H9 (cell line): Measurements from ENCODE around the gene SRA1. TPM values are rescaled to one million over a fixed set of nuclear protein-coding genes. Genes with fewer than 3 reads are reported as not detected.

Experiments
- DNase-seq: peaks from one replicate; pipeline ENCODE4 v3.0.0-alpha.2; 2017
- H2AFZ ChIP-seq: one replicate; pipeline ENCODE4 v1.6.1; 2013; ENCODE audit warnings: mild to moderate bottlenecking, low read length, control low read depth, moderate library complexity
- H2AK5ac ChIP-seq: 2 replicates; pipeline ENCODE4 v1.6.1; 2013; ENCODE audit warnings: low read length, control low read depth, mixed read lengths; ENCODE audit not compliant: insufficient read length
- H2BK120ac ChIP-seq: one replicate; pipeline ENCODE4 v1.6.1; 2013; ENCODE audit warnings: low read depth, mild to moderate bottlenecking, low read length, control low read depth, inconsistent platforms; ENCODE audit not compliant: poor library complexity, severe bottlenecking
- H2BK12ac ChIP-seq: 2 replicates; pipeline ENCODE4 v1.6.1; 2013; ENCODE audit warnings: low read length, control low read depth, mixed read lengths, low read depth; ENCODE audit not compliant: insufficient read length
- H2BK15ac ChIP-seq: 2 replicates; pipeline ENCODE4 v1.6.1; 2013; ENCODE audit warnings: low read depth, low read length, control low read depth
- H2BK20ac ChIP-seq: one replicate; pipeline ENCODE4 v1.6.1; 2013; ENCODE audit warnings: low read depth, mild to moderate bottlenecking, low read length, control low read depth, inconsistent platforms; ENCODE audit not compliant: poor library complexity, severe bottlenecking
- H2BK5ac ChIP-seq: 2 replicates; pipeline ENCODE4 v1.6.1; 2013; ENCODE audit warnings: low read length, control low read depth, mixed read lengths; ENCODE audit not compliant: insufficient read length
- H3K14ac ChIP-seq: 2 replicates; pipeline ENCODE4 v1.6.1; 2013; ENCODE audit warnings: low read length, control low read depth; ENCODE audit not compliant: insufficient read depth
- H3K18ac ChIP-seq: 2 replicates; pipeline ENCODE4 v1.6.1; 2013; ENCODE audit warnings: low read depth, mild to moderate bottlenecking, mixed read lengths, low read length, control low read depth; ENCODE audit not compliant: insufficient read length
- H3K23ac ChIP-seq: 2 replicates; pipeline ENCODE4 v1.6.1; 2013; ENCODE audit warnings: low read length, control low read depth, mixed read lengths, low read depth; ENCODE audit not compliant: insufficient read length
- H3K23me2 ChIP-seq: 2 replicates; pipeline ENCODE4 v1.6.1; 2013; ENCODE audit warnings: low read depth, mild to moderate bottlenecking, mixed read lengths, low read length, control low read depth; ENCODE audit not compliant: insufficient read length, poor library complexity, severe bottlenecking
- H3K27ac ChIP-seq: 2 replicates; pipeline ENCODE4 v1.5.1; 2013; ENCODE audit warnings: low read length, control low read depth, mixed read lengths, low read depth; ENCODE audit not compliant: insufficient read length
- H3K27me3 ChIP-seq: 2 replicates; pipeline ENCODE4 v1.6.1; 2013; ENCODE audit warnings: low read length, control low read depth, inconsistent platforms; ENCODE audit not compliant: insufficient read depth
- H3K4ac ChIP-seq: 2 replicates; pipeline ENCODE4 v1.6.1; 2013; ENCODE audit warnings: low read depth, mild to moderate bottlenecking, control low read depth, inconsistent platforms, low read length, moderate library complexity
- H3K4me1 ChIP-seq: 2 replicates; pipeline ENCODE4 v1.6.1; 2013; ENCODE audit warnings: low read length, control low read depth, inconsistent platforms; ENCODE audit not compliant: insufficient read depth
- H3K4me2 ChIP-seq: 2 replicates; pipeline ENCODE4 v1.6.1; 2013; ENCODE audit warnings: low read length, control low read depth, mixed read lengths; ENCODE audit not compliant: insufficient read length, insufficient read depth
- H3K56ac ChIP-seq: 2 replicates; pipeline ENCODE4 v1.6.1; 2013; ENCODE audit warnings: low read depth, mild to moderate bottlenecking, mixed read lengths, low read length, control low read depth; ENCODE audit not compliant: insufficient read length
- H3K79me1 ChIP-seq: 2 replicates; pipeline ENCODE4 v1.6.1; 2013; ENCODE audit warnings: low read depth, mild to moderate bottlenecking, moderate library complexity, low read length, control low read depth, inconsistent platforms; ENCODE audit not compliant: insufficient read depth, poor library complexity, severe bottlenecking
- H3K79me2 ChIP-seq: 2 replicates; pipeline ENCODE4 v1.6.1; 2013; ENCODE audit warnings: low read length, control low read depth, inconsistent platforms; ENCODE audit not compliant: insufficient read depth
- H3K9ac ChIP-seq: 2 replicates; pipeline ENCODE4 v1.6.1; 2013; ENCODE audit warnings: low read length, control low read depth, mixed read lengths; ENCODE audit not compliant: insufficient read length; ENCODE audit errors: extremely low read depth
- H3K9me3 ChIP-seq: one replicate; pipeline ENCODE4 v1.6.1; 2013; ENCODE audit warnings: low read depth, low read length, inconsistent platforms; ENCODE audit not compliant: control insufficient read depth
- H3T11ph ChIP-seq: one replicate; pipeline ENCODE4 v1.6.1; 2013; ENCODE audit warnings: mild to moderate bottlenecking, low read length, control low read depth, inconsistent platforms
- H4K20me1 ChIP-seq: one replicate; pipeline ENCODE4 v1.6.1; 2013; ENCODE audit not compliant: control insufficient read depth, insufficient read length, insufficient read depth
- H4K5ac ChIP-seq: 2 replicates; pipeline ENCODE4 v1.6.1; 2013; ENCODE audit warnings: low read depth, mild to moderate bottlenecking, mixed read lengths, low read length, control low read depth; ENCODE audit not compliant: insufficient read length
- H4K8ac ChIP-seq: replicated peaks from 2 replicates; pipeline ENCODE4 v1.6.1; 2013; ENCODE audit warnings: low read length, control low read depth, mixed read lengths, low read depth; ENCODE audit not compliant: insufficient read length
- H4K91ac ChIP-seq: 2 replicates; pipeline ENCODE4 v1.6.1; 2013; ENCODE audit warnings: low read depth, mild to moderate bottlenecking, moderate library complexity, mixed read lengths, low read length, control low read depth; ENCODE audit not compliant: insufficient read length
- H3K27ac Mint-ChIP-seq, 3 experiments: 2 replicates in 2 of 3; 3 replicates in 1 of 3; pipeline ENCODE4 v1.8.0; 2020 to 2021; ENCODE audit warnings: mixed read lengths in 3 of 3, mild to moderate bottlenecking in 1 of 3, moderate library complexity in 1 of 3
- H3K27me3 Mint-ChIP-seq: 2 replicates; pipeline ENCODE4 v1.8.0; 2021; ENCODE audit warnings: low read depth, mild to moderate bottlenecking, moderate library complexity, mixed read lengths
- H3K36me3 Mint-ChIP-seq, 3 experiments: 2 replicates in 2 of 3; 3 replicates in 1 of 3; pipeline ENCODE4 v1.8.0; 2020 to 2021; ENCODE audit warnings: low read depth in 3 of 3, mixed read lengths in 3 of 3; ENCODE audit not compliant: insufficient read depth in 1 of 3
- H3K4me1 Mint-ChIP-seq, 2 experiments: 2 replicates each; pipeline ENCODE4 v1.8.0; 2020; ENCODE audit warnings: mixed read lengths in 2 of 2
- H3K4me3 Mint-ChIP-seq, 2 experiments: 2 replicates in 1 of 2; 3 replicates in 1 of 2; pipeline ENCODE4 v1.8.0; 2020 to 2021; ENCODE audit warnings: mild to moderate bottlenecking in 2 of 2, mixed read lengths in 2 of 2, moderate library complexity in 1 of 2
- H3K9me3 Mint-ChIP-seq, 2 experiments: 2 replicates in 1 of 2; 3 replicates in 1 of 2; pipeline ENCODE4 v1.8.0; 2020; ENCODE audit warnings: mild to moderate bottlenecking in 2 of 2, mixed read lengths in 2 of 2, moderate library complexity in 1 of 2
- WGBS: extraction: QIAGEN DNeasy Blood & Tissue Kit; methylation state at CpG from one replicate; pipeline ENCODE4 v1.1.7; 2013; ENCODE audit warnings: missing lambda C conversion rate, low lambda C conversion rate, mixed read lengths; ENCODE audit not compliant: insufficient read length; ENCODE audit errors: extremely low coverage; 5-methylcytosine and 5-hydroxymethylcytosine counted together
- total RNA-seq: library from RNA; stranded (reverse); gene quantifications from 2 replicates; pipeline ENCODE4 v1.2.1, GENCODE V29; 2021
- TF ChIP-seq, protein P1 (sequence below): fragments of 200-600 bp; sonication (generic); conservative IDR thresholded peaks from 3 replicates; pipeline ENCODE4 v1.8.0; 2021; ENCODE audit warnings: antibody characterized with exemption, mild to moderate bottlenecking

The SRA1 gene
- total RNA-seq, 1 experiment from 2014 or later, result 49.3 TPM

DNA sequence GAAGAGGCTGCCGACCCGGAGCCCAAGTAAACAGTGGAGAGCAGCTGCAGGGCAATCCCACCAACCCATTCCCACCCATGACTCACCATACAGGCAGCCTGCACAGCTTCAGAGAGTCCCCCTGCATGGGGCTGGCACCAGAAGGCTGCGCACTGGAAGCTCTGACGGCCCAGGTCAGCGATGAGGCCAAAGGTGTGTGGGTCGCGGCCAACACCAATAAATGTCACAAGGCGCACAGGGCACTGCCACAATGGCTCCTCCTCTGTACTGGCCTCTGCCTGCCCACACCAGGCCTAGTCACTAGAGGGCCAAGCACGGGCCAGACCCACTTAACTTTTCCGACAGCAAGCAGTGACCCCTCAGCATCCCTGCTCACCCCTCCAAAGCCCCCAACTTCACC lies 3.0 kb upstream of the SRA1 start:
- H3K4me2 ChIP-seq, result no peak overlapping the region
- no peak overlapping the region for H4K5ac ChIP-seq
- H3K9me3 ChIP-seq, result no peaks in the 10 kb centered on the region
- peaks cover 7% of the 10 kb centered on the region; the same call in 1 of the 2 replicates for H3K4me1 ChIP-seq
- no peak overlapping the region for H2BK15ac ChIP-seq
- Mint-ChIP-seq H3K27me3 (no peaks in the 10 kb centered on the region; the same call in 1 of the 2 replicates), H3K4me1 (peaks cover 29 to 30% of the 10 kb centered on the region in 2 experiments), H3K36me3 (peaks cover 4 to 20% (median 16%) of the 10 kb centered on the region in 3 experiments; a peak in 5 of 7 replicates), H3K27ac (no peak overlapping the region), H3K9me3 (no peaks in the 10 kb centered on the region; a peak in 2 of 5 replicates), H3K4me3 (no peak overlapping the region)
- no peaks in the 10 kb centered on the region for H3K27me3 ChIP-seq
- H3K56ac ChIP-seq, result no peak overlapping the region
- H3K23ac ChIP-seq, result no peak overlapping the region
- peaks cover 9% of the 10 kb centered on the region for H3K23me2 ChIP-seq
- H3K27ac ChIP-seq, result no peak overlapping the region
- no peak overlapping the region for H3K9ac ChIP-seq
- no peak overlapping the region for H3K18ac ChIP-seq
- H4K8ac ChIP-seq, result no peak overlapping the region
- H3K79me1 ChIP-seq, result peaks cover 3% of the 10 kb centered on the region
- no CpG with 5 or more reads among the region's 10 CpGs for WGBS
- no peak overlapping the region for H4K91ac ChIP-seq
- no peak overlapping the region for H3K4ac ChIP-seq
- no peak overlapping the region for H2BK20ac ChIP-seq
- no peak overlapping the region for H3K14ac ChIP-seq
- TF ChIP-seq, protein P1, sequence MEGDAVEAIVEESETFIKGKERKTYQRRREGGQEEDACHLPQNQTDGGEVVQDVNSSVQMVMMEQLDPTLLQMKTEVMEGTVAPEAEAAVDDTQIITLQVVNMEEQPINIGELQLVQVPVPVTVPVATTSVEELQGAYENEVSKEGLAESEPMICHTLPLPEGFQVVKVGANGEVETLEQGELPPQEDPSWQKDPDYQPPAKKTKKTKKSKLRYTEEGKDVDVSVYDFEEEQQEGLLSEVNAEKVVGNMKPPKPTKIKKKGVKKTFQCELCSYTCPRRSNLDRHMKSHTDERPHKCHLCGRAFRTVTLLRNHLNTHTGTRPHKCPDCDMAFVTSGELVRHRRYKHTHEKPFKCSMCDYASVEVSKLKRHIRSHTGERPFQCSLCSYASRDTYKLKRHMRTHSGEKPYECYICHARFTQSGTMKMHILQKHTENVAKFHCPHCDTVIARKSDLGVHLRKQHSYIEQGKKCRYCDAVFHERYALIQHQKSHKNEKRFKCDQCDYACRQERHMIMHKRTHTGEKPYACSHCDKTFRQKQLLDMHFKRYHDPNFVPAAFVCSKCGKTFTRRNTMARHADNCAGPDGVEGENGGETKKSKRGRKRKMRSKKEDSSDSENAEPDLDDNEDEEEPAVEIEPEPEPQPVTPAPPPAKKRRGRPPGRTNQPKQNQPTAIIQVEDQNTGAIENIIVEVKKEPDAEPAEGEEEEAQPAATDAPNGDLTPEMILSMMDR, result 0 out of 3 replicates have a peak, but pooled peaks have one; percentile 15
- DNase-seq, result no peak
- H2BK5ac ChIP-seq, result no peak overlapping the region
- H3T11ph ChIP-seq, result no peak overlapping the region
- H3K79me2 ChIP-seq, result peaks cover 6% of the 10 kb centered on the region
- H4K20me1 ChIP-seq, result no peaks in the 10 kb centered on the region
- no peak overlapping the region for H2BK12ac ChIP-seq
- H2AK5ac ChIP-seq, result no peak overlapping the region
- no peak overlapping the region for H2AFZ ChIP-seq
- H2BK120ac ChIP-seq, result no peak overlapping the region
